Effector memory CD4-positive, alpha-beta T cell (primary cell): Measurements from ENCODE around the gene CLK1.

Experiments used
- DNase-seq, 3 donors: peaks; one replicate each; pipeline ENCODE4 v3.0.0-alpha.2; 2020
- H3K27ac ChIP-seq: 2 replicates; pipeline ENCODE4 v1.7.0; 2013; ENCODE audit warnings: mild to moderate bottlenecking, low read length, moderate library complexity; ENCODE audit not compliant: insufficient read depth, poor library complexity, severe bottlenecking
- H3K27me3 ChIP-seq: replicated peaks from 2 replicates; pipeline ENCODE4 v1.7.0; 2013; ENCODE audit warnings: mild to moderate bottlenecking, low read length; ENCODE audit not compliant: insufficient read depth, control insufficient read depth, poor library complexity, severe bottlenecking
- H3K36me3 ChIP-seq: 2 replicates; pipeline ENCODE4 v1.7.0; 2013; ENCODE audit warnings: mild to moderate bottlenecking, low read length, moderate library complexity; ENCODE audit not compliant: control insufficient read depth, insufficient read depth
- H3K4me1 ChIP-seq: 2 replicates; pipeline ENCODE4 v1.7.0; 2013; ENCODE audit warnings: low read length, mild to moderate bottlenecking; ENCODE audit not compliant: control insufficient read depth, insufficient read depth, poor library complexity, severe bottlenecking
- H3K4me3 ChIP-seq: 2 replicates; pipeline ENCODE4 v1.7.0; 2013; ENCODE audit warnings: low read length, low read depth, mild to moderate bottlenecking; ENCODE audit not compliant: insufficient read depth, poor library complexity, severe bottlenecking
- H3K9me3 ChIP-seq: 2 replicates; pipeline ENCODE4 v1.7.0; 2013; ENCODE audit warnings: mild to moderate bottlenecking, low read length, moderate library complexity; ENCODE audit not compliant: control insufficient read depth

CLK1 gene

GRCh38 chr2:200852605-200853004, 11.9 kb downstream of the CLK1 start:
- no peaks in the 10 kb centered on the region for H3K4me1 ChIP-seq
- no peaks in the 10 kb centered on the region for H3K9me3 ChIP-seq
- no peak overlapping the region for H3K4me3 ChIP-seq
- H3K36me3 ChIP-seq: peaks cover 58% of the 10 kb centered on the region
- no peak overlapping the region for H3K27ac ChIP-seq
- H3K27me3 ChIP-seq: no peaks in the 10 kb centered on the region
- DNase-seq: no peak

- no peaks in the 10 kb centered on the region for H3K9me3 ChIP-seq
- H3K36me3 ChIP-seq: peaks cover 48% of the 10 kb centered on the region
- no peak overlapping the region for H3K4me3 ChIP-seq
- H3K27ac ChIP-seq: no peak overlapping the region
- H3K27me3 ChIP-seq: no peaks in the 10 kb centered on the region
- DNase-seq: no peak
- no peaks in the 10 kb centered on the region for H3K4me1 ChIP-seq
Observed at GRCh38 chr2:200851398-200852248, 12.8 kb downstream of the CLK1 start.

GRCh38 chr2:200850512-200851256, 13.8 kb downstream of the CLK1 start:
- DNase-seq: no peak
- H3K36me3 ChIP-seq: peaks cover 40% of the 10 kb centered on the region
- no peak overlapping the region for H3K27ac ChIP-seq

GRCh38 chr2:200847939-200848338, 16.5 kb downstream of the CLK1 start:
- DNase-seq: no peak

More at GRCh38 chr2:200850512-200851256, 13.8 kb downstream of the CLK1 start:
- no peaks in the 10 kb centered on the region for H3K4me1 ChIP-seq
- no peak overlapping the region for H3K4me3 ChIP-seq
- H3K27me3 ChIP-seq: no peaks in the 10 kb centered on the region
- H3K9me3 ChIP-seq: no peaks in the 10 kb centered on the region

GRCh38 chr2:200847269-200847668, 17.2 kb downstream of the CLK1 start:
- Histone ChIP-seq H3K36me3 (peaks cover 5% of the 10 kb centered on the region), H3K4me1 (no peaks in the 10 kb centered on the region), H3K9me3 (no peaks in the 10 kb centered on the region), H3K27ac (no peak overlapping the region), H3K4me3 (no peak overlapping the region), H3K27me3 (no peaks in the 10 kb centered on the region)
- DNase-seq: no peak

More at GRCh38 chr2:200847939-200848338, 16.5 kb downstream of the CLK1 start:
- Histone ChIP-seq H3K4me1 (no peaks in the 10 kb centered on the region), H3K4me3 (no peak overlapping the region), H3K36me3 (peaks cover 12% of the 10 kb centered on the region), H3K27ac (no peak overlapping the region), H3K9me3 (no peaks in the 10 kb centered on the region), H3K27me3 (no peaks in the 10 kb centered on the region)

GRCh38 chr2:200845669-200846325, 18.7 kb downstream of the CLK1 start:
- Histone ChIP-seq H3K9me3 (no peaks in the 10 kb centered on the region), H3K4me1 (no peaks in the 10 kb centered on the region), H3K27me3 (no peaks in the 10 kb centered on the region), H3K27ac (no peak overlapping the region), H3K4me3 (no peak overlapping the region), H3K36me3 (no peaks in the 10 kb centered on the region)
- DNase-seq: no peak

GRCh38 chr2:200845194-200845593, 19.3 kb downstream of the CLK1 start:
- H3K4me1 ChIP-seq: no peaks in the 10 kb centered on the region
- no peaks in the 10 kb centered on the region for H3K27me3 ChIP-seq
- no peak for DNase-seq
- no peaks in the 10 kb centered on the region for H3K9me3 ChIP-seq
- H3K4me3 ChIP-seq: no peak overlapping the region
- no peak overlapping the region for H3K27ac ChIP-seq
- no peaks in the 10 kb centered on the region for H3K36me3 ChIP-seq

GRCh38 chr2:200843993-200844948, 20.2 kb downstream of the CLK1 start:
- no peak overlapping the region for H3K27ac ChIP-seq
- no peaks in the 10 kb centered on the region for H3K4me1 ChIP-seq
- no peaks in the 10 kb centered on the region for H3K9me3 ChIP-seq
- H3K36me3 ChIP-seq: no peaks in the 10 kb centered on the region
- H3K27me3 ChIP-seq: no peaks in the 10 kb centered on the region
- no peak for DNase-seq
- H3K4me3 ChIP-seq: no peak overlapping the region

GRCh38 chr2:200839513-200839912, 24.9 kb downstream of the CLK1 start:
- Histone ChIP-seq H3K27ac (no peak overlapping the region), H3K36me3 (no peaks in the 10 kb centered on the region), H3K9me3 (peaks cover 7% of the 10 kb centered on the region), H3K4me3 (no peak overlapping the region), H3K4me1 (no peaks in the 10 kb centered on the region), H3K27me3 (no peaks in the 10 kb centered on the region)
- no peak for DNase-seq
